ENCODE results near the gene FLNC.

The FLNC gene

DNA sequence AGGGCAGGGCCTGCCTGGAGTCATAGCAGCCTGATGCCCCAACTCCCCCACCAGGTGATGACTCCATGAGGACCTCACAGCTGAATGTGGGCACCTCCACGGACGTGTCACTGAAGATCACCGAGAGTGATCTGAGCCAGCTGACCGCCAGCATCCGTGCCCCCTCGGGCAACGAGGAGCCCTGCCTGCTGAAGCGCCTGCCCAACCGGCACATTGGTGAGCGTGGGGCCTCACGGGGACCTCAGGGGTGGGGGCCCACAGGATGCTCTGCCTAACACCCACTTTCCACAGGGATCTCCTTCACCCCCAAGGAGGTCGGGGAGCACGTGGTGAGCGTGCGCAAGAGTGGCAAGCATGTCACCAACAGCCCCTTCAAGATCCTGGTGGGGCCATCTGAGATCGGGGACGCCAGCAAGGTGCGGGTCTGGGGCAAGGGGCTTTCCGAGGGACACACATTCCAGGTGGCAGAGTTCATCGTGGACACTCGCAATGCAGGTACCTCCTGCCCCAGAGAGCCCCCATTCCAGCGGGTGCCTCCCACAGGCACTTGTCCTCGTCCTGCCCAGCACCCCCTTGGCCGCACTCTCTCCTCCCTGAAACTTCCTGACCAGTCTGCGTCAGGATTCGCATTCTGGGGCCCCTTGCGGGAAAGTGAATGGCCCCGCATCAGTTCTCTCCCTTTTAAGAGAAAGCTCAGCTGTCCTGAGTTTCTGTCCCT is 22.5 kb downstream of the FLNC start:
- no peak overlapping the region for H3K4me3 ChIP-seq (ENCODE audit: low read depth, low read length)
- TF ChIP-seq, protein P1, sequence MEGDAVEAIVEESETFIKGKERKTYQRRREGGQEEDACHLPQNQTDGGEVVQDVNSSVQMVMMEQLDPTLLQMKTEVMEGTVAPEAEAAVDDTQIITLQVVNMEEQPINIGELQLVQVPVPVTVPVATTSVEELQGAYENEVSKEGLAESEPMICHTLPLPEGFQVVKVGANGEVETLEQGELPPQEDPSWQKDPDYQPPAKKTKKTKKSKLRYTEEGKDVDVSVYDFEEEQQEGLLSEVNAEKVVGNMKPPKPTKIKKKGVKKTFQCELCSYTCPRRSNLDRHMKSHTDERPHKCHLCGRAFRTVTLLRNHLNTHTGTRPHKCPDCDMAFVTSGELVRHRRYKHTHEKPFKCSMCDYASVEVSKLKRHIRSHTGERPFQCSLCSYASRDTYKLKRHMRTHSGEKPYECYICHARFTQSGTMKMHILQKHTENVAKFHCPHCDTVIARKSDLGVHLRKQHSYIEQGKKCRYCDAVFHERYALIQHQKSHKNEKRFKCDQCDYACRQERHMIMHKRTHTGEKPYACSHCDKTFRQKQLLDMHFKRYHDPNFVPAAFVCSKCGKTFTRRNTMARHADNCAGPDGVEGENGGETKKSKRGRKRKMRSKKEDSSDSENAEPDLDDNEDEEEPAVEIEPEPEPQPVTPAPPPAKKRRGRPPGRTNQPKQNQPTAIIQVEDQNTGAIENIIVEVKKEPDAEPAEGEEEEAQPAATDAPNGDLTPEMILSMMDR (IDR thresholded peaks at IDR 0.05; ENCODE audit: control insufficient read depth, extremely low read depth, insufficient read depth), result no peak
- DNase-seq (ENCODE audit: low read depth), result no peak

DNA sequence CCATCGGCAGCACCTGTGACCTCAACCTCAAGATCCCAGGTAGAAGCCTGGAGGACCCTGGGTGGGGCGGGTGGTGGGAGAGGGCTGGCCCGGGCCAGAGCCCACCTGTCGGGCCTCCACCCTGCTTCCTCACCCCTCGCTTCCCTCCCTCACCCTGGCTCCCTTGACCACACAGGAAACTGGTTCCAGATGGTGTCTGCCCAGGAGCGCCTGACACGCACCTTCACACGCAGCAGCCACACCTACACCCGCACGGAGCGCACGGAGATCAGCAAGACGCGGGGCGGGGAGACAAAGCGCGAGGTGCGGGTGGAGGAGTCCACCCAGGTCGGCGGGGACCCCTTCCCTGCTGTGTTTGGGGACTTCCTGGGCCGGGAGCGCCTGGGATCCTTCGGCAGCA is 23.6 kb downstream of the FLNC start:
- no peak overlapping the region for H3K4me3 ChIP-seq (ENCODE audit: low read depth, low read length)
- no peak for DNase-seq (ENCODE audit: low read depth)
- TF ChIP-seq, protein P1 (IDR thresholded peaks at IDR 0.05; ENCODE audit: control insufficient read depth, extremely low read depth, insufficient read depth), result no peak

DNA sequence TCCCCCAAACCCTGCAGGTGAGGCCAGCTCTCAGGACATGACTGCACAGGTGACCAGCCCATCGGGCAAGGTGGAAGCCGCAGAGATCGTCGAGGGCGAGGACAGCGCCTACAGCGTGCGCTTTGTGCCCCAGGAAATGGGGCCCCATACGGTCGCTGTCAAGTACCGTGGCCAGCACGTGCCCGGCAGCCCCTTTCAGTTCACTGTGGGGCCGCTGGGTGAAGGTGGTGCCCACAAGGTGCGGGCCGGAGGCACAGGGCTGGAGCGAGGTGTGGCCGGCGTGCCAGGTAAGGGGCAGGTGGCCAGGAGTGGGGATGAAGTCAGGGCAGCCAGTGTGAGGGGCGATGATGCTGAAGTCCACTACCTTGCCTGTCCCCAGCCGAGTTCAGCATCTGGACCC is 24.2 kb downstream of the FLNC start:
- TF ChIP-seq, protein P1 (IDR thresholded peaks at IDR 0.05; ENCODE audit: control insufficient read depth, extremely low read depth, insufficient read depth), result no peak
- DNase-seq (ENCODE audit: low read depth), result no peak
- H3K4me3 ChIP-seq (ENCODE audit: low read depth, low read length), result no peak overlapping the region

DNA sequence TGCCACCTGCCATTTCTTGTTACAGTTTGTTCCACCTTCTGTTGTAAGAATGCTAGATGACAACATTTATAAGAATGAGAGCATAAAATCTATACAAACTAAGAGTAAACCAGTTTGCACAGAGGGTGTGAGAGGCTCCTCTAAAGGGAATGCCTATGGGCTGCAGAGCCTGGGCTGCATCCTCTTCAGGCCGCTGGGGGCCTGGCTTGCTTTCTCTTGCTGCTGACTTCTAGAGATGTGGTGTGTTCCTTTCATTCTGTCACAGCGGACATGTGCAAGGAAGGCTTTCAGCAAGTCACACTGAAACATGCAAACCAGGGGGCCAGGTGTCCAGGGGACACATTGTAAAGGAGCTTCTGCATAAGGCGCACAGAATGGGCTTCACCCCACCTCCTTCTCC is 25.4 kb downstream of the FLNC start:
- TF ChIP-seq, protein P1 (IDR thresholded peaks at IDR 0.05; ENCODE audit: control insufficient read depth, extremely low read depth, insufficient read depth), result no peak
- H3K4me3 ChIP-seq (ENCODE audit: low read depth, low read length), result no peak overlapping the region
- no peak for DNase-seq (ENCODE audit: low read depth)

DNA sequence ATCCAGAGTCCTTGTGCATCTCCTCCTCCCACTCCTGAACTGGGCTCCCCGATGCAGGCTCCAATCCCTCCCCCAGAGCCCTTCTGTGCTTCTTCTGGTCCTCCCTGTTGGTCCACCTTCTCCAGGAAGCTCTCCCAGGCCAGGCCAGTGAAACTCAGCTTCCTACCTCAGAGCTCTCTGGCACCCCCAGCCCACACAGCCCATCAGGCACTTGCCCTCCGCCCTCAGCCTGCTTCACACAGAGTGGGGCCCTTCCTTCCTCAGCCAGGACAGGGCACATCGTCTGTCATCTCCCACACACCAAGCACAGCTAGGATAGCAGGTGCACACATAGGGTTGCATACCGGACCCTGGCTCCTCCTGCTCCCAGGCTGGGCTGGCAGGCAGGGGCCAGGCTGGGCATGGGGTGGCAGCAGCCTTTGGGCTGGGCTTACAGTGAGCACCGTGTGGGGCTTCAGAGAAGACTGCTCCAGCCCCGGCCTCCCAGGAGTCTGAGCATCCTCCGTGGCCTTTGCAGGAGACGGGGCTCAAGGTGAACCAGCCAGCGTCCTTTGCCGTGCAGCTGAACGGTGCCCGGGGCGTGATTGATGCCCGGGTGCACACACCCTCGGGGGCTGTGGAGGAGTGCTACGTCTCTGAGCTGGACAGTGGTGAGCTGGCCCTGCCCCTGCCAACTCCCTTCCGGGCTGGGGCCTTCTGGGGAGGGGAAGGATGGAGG is 26.0 kb downstream of the FLNC start:
- TF ChIP-seq, protein P1 (IDR thresholded peaks at IDR 0.05; ENCODE audit: control insufficient read depth, extremely low read depth, insufficient read depth), result no peak
- no peak for DNase-seq (ENCODE audit: low read depth)
- no peak overlapping the region for H3K4me3 ChIP-seq (ENCODE audit: low read depth, low read length)

DNA sequence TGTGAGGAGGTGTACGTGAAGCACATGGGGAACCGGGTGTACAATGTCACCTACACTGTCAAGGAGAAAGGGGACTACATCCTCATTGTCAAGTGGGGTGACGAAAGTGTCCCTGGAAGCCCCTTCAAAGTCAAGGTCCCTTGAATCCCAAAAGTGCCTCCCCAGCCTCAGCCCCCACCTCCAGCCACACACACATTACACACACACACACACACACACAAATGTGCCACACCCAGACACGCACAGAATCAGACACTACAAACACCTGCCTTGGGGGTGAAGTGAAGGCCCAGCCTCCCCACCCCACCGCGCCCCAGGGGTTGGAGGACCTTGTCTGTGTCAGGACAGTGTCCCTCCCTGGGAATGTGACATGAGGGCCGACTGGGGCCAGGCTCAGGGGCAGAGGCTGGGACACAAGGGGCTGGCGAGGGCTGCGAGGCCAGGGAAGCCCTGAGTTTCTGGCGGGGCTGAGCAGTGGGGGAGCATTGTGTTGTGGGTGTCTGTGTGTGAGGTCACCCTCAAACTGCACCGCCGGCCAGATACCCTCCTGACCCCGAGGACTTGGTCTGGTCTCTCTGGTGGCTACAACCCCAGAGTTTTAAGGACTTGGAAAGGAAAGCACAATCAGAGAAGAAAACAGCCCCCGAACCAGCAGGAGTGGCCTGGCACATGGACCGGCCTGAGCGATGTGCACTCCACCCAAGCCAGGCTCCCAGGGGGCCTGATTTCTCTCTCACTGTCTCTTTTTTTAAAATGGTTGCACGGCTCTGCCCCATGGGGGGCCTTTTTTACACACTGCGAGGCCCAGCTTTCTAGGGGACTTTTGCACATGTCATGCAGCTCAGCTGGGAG is 28.4 kb downstream of the FLNC start:
- no peak overlapping the region for H3K4me3 ChIP-seq (ENCODE audit: low read depth, low read length)
- TF ChIP-seq, protein P1 (IDR thresholded peaks at IDR 0.05; ENCODE audit: control insufficient read depth, extremely low read depth, insufficient read depth), result no peak

More for the DNA sequence above, 28.4 kb downstream of the FLNC start:
- no peak for DNase-seq (ENCODE audit: low read depth)

Data from LNCaP clone FGC (cell line).